ENCODE data around the gene NLRC5.

DNA sequence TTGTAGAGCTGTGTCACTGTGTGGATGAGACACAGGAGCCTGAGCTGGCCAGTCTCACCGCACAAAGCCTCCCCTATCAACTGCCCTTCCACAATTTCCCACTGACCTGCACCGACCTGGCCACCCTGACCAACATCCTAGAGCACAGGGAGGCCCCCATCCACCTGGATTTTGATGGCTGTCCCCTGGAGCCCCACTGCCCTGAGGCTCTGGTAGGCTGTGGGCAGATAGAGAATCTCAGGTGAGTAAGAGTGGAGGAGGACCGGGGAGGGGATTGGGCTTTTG is 37.4 kb downstream of the NLRC5 start:
- no peak for TF ChIP-seq EZH2phosphoT487 (IDR thresholded peaks at IDR 0.05; ENCODE audit: borderline replicate concordance, low read length)
- TF ChIP-seq, protein P1, sequence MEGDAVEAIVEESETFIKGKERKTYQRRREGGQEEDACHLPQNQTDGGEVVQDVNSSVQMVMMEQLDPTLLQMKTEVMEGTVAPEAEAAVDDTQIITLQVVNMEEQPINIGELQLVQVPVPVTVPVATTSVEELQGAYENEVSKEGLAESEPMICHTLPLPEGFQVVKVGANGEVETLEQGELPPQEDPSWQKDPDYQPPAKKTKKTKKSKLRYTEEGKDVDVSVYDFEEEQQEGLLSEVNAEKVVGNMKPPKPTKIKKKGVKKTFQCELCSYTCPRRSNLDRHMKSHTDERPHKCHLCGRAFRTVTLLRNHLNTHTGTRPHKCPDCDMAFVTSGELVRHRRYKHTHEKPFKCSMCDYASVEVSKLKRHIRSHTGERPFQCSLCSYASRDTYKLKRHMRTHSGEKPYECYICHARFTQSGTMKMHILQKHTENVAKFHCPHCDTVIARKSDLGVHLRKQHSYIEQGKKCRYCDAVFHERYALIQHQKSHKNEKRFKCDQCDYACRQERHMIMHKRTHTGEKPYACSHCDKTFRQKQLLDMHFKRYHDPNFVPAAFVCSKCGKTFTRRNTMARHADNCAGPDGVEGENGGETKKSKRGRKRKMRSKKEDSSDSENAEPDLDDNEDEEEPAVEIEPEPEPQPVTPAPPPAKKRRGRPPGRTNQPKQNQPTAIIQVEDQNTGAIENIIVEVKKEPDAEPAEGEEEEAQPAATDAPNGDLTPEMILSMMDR (IDR thresholded peaks at IDR 0.05; ENCODE audit: low read depth, low read length, poor library complexity, severe bottlenecking): no peak

Measured in DOHH2 (cell line).